ENCODE measurements around the gene ICE2.

The ICE2 gene

GRCh38 chr15:60392601-60392985 lies 86.3 kb downstream of the ICE2 start:
- intact Hi-C loops (cut with DNase I): no loop called here
- DNase-seq: no peak

GRCh38 chr15:60391722-60392315 lies 87.1 kb downstream of the ICE2 start:
- intact Hi-C loops (cut with DNase I): no loop called here
- DNase-seq: no peak

GRCh38 chr15:60390871-60391501 lies 88.0 kb downstream of the ICE2 start:
- intact Hi-C loops (cut with DNase I): no loop called here
- no peak for DNase-seq

- intact Hi-C loops (cut with DNase I): no loop called here
- no peak for DNase-seq
These were observed 88.7 kb downstream of the ICE2 start for GRCh38 chr15:60390231-60390630.

GRCh38 chr15:60389261-60390077 lies 89.5 kb downstream of the ICE2 start:
- DNase-seq: no peak
- intact Hi-C loops (cut with DNase I): no loop called here

GRCh38 chr15:60387321-60387720 lies 91.6 kb downstream of the ICE2 start:
- intact Hi-C loops (cut with DNase I): no loop called here
- DNase-seq: no peak

- intact Hi-C loops (cut with DNase I): no loop called here
- no peak for DNase-seq
These were observed 92.3 kb downstream of the ICE2 start for GRCh38 chr15:60386615-60387014.

- no peak for DNase-seq
- intact Hi-C loops (cut with DNase I): no loop called here
These were observed 93.1 kb downstream of the ICE2 start for GRCh38 chr15:60385620-60386552.

GRCh38 chr15:60384526-60385126 lies 94.3 kb downstream of the ICE2 start:
- intact Hi-C loops (cut with DNase I): no loop called here
- no peak for DNase-seq

GRCh38 chr15:60384053-60384452 lies 94.9 kb downstream of the ICE2 start:
- intact Hi-C loops (cut with DNase I): no loop called here
- no peak for DNase-seq

GRCh38 chr15:60382773-60383674 lies 95.9 kb downstream of the ICE2 start:
- intact Hi-C loops (cut with DNase I): no loop called here
- DNase-seq: no peak

- DNase-seq: no peak
These were observed 97.7 kb downstream of the ICE2 start for GRCh38 chr15:60381148-60381788.

GRCh38 chr15:60379525-60380274 lies 99.2 kb downstream of the ICE2 start:
- no peak for DNase-seq
- intact Hi-C loops (cut with DNase I): no loop called here

More at GRCh38 chr15:60381148-60381788, 97.7 kb downstream of the ICE2 start:
- intact Hi-C loops (cut with DNase I): no loop called here

- intact Hi-C loops (cut with DNase I): no loop called here
- DNase-seq: no peak
These were observed 99.8 kb downstream of the ICE2 start for GRCh38 chr15:60379185-60379524.

GRCh38 chr15:60376677-60377095 lies 102.3 kb downstream of the ICE2 start:
- no peak for DNase-seq
- intact Hi-C loops (cut with DNase I): no loop called here

- DNase-seq: no peak
- intact Hi-C loops (cut with DNase I): no loop called here
These were observed 103.6 kb downstream of the ICE2 start for GRCh38 chr15:60375306-60375705.

GRCh38 chr15:60374628-60375081 lies 104.3 kb downstream of the ICE2 start:
- intact Hi-C loops (cut with DNase I): no loop called here
- DNase-seq: peak in 1 of 10 donors; percentile 80

GRCh38 chr15:60374209-60374608 lies 104.7 kb downstream of the ICE2 start:
- intact Hi-C loops (cut with DNase I): no loop called here
- DNase-seq: no peak
